HG02623 (cell line): ENCODE data around the gene CDHR5.

Source experiments
- ATAC-seq: cut with Tn5 transposase; IDR thresholded peaks from one replicate; pipeline ENCODE4 v1.9.1; 2021; ENCODE audit warnings: moderate library complexity; ENCODE audit not compliant: unreplicated experiment

Gene CDHR5

DNA sequence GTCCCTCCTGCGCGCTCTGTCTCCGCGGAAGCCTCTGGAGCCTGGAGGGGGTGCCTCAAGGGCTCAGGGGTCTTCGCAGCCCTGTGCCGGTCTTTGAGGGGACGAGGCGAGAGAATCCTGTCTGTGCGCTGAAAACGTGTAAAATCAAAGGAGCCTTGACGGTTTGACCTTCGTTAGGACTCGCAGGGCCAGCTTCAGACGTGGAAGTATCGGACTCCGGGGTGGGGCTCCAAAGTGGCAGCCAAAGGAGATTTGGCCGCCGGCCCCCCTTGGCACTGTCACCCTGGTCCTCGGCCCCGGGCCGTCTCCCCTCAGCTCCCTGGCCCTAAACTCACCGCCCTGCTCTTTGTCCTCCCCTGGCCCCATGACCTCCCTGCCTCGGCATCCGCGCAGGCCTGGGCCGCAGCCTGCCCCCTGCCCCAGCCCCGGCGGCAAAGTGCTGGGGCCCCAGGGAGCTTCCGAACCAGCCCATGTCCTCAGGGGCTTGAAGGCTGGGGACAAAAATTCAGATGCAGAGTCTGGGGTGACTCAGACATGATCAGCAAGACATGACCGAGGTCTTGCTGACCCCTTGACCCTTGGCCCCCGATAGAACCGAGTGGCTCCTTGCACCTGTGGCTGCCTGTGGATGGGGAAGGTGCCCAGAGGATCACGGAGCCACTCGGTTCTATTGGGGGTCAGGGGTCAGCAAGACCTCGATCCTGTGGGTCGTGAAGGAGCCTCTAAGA lies 55.4 kb downstream of the CDHR5 start:
- no peak for ATAC-seq

DNA sequence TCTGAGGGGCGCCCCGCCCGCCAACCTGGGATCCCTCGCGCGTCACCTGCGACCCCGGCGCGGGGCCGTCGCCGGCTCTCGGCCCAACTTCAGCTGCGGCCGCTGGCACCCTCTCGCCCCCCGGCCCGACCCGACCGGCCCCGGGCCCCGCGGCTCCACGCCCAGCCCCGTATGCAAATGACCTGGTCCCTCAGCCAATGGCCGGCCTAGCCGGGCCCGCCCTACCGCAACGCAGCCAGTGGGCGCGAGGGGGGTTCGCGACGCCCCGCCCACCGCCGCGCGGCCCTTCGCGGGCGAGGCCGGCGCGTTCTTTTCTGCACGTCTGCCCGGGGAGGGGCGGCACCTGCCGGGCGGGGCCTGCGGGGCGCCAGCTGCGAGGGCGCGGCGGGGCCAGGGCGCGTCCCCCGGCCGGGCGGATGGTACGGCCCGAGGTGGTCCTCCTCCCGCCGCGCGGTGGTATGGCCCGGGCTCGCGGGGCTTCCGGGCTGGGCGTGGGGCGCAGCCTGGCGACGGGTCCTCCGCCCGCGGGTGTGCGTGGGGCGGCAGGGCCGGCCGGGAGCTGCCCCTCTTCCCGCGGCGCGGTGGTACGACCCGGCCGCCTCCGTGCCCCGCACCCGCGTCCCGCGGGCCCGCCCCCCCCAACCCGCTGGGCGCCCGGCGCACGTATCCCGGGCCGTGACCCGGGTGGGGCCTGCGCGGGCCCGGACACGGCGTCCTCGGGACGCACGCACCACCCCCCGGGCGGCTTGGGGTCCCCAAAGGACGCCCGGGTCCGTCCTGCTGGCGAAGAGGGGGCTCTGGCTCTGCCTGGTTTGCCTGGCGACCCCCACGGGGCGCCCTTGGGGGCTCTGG lies 56.2 kb downstream of the CDHR5 start:
- ATAC-seq: peak; percentile 83

DNA sequence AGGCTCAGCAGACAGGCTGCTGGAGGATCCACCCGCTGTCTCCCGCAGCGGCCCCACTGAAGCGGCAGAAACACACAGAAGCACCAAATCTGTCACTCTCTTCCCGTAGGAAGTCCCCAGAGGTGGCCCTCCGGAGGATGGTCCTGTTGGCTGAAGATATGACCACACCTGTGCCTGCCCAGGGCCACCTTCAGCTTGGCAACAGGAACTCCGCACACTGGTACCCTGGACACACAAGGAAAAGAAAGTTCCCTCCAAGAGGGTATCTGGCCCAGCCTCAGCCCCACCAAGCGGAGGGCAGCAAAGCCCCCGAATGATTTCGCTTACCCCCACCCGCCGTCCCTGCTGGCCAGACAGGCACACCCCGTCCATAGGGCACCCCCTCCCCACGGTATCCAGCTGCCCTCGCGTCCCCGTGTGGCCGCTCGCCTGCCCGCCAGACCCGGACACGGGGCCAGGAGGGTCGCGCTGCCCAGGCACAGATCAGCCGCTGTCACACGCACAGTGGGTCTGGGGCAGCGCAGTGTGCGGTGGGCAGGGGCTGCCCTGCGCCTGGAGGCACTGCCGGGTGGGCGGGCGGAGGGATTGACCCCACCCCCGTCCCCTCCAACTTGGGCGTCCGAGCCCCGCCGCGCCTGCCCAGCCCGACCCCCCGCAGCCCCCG lies 57.0 kb downstream of the CDHR5 start:
- ATAC-seq: no peak

DNA sequence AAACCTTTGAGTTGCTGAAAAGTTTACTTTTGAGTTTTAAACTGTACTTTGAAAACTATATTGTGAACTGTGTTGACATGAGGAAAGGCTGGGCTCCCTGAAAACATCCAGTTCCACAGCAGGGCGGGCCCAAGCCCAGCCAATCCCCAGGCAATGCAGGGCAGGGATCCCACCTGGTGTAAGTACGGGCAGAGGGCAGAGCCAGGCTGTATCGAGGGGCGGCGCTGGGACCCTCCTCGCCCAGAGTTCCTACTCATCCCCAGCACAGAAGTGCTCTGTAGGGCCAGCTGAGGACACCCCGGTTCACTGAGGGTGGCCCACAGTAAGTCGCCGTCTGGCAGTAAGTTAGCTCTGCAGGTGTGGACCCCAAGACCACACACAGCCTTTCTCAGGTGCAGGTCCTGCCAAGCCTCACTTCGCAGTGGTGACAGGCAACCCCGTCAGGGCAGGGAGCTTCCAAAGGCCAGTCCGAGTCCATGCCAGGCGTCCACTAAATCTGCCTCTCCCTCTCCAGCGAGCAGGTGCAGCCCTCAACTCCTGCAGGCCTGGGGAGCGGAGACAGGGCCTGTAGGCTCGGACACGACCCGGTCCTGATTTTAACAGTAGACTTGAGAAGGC lies 57.6 kb downstream of the CDHR5 start:
- ATAC-seq: no peak
